GM21526 (cell line): ENCODE data around the gene AFG1L.
A peak's percentile ranks its signal among the peaks of the same experiment; 100 is the strongest.
"Not testable (repeated sequence)": the region's sequence is repeated elsewhere in the genome, so short reads cannot be mapped to it uniquely, and the experiment has no call there.

Experiments
- ATAC-seq: cut with Tn5 transposase; IDR thresholded peaks from one replicate; pipeline ENCODE4 v1.9.1; 2021; ENCODE audit warnings: moderate library complexity; ENCODE audit not compliant: unreplicated experiment, low FRiP score

Gene AFG1L

DNA sequence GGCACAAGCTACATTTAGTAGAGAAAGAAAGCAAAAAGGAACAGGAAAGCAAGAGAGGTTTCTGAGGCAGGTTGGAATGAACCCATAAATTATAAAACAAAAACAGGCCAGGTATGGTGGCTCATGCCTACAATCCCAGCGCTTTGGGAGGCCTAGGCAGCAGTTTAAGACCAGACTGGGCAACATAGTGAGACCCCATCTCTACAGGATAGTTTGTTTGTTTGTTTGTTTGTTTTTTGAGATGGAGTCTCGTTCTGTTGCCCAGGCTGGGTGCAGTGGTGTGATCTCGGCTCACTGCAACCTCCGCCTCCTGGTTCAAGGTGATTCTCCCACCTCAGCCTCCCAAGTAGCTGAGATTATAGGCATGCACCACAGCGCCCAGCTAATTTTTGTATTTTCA is 49.0 kb downstream of the AFG1L start:
- no peak for ATAC-seq

DNA sequence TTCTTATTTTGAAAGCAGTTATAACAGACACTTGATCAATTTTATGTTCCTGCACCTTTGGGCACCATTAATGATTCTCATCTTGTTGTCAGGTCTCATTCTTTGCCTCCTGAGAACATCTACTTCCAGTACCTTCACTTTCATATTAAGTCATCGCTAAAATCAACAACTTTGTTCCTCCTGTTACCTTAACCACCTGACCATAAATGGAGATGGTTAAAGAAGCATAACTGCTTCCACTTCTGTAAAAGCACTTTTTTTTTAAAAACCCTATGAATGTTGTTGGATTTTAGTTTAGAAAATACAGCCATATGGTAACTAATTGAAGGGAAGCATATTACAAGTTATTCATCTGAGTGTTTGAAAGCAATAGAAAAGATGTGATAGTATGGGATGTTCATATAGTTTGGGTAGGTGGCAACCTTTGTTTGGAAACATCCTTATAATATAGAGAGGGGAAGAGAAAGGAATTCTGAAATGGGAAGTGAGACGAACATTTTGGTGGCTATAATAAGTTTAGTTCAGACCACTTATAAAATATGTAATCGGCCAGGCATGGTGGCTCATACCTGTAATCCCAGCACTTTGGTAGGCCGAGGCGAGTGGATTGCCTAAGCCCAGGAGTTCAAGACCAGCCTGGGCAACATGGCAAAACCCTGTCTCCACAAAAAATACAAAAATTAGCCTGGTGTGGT is 53.9 kb downstream of the AFG1L start:
- ATAC-seq, result peak; percentile 94

DNA sequence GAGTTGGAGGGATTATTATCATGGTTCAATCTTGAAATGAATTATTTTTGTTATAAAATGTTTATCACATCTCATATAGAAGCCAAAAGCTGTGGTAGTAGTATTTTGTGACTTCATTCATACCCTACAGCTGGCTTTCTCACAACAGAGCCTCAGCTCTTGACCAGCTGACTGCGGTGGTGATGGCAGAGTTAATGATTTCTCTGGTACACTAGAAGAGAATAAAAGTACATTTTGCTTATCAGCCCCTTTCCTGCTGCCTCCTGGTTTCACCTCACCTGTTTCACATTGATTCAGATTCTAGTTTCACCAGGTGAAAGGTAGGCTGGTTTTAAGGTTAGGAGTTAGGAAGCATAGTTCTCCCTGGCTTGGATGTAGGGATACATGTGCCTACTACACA is 55.7 kb downstream of the AFG1L start:
- no peak for ATAC-seq

DNA sequence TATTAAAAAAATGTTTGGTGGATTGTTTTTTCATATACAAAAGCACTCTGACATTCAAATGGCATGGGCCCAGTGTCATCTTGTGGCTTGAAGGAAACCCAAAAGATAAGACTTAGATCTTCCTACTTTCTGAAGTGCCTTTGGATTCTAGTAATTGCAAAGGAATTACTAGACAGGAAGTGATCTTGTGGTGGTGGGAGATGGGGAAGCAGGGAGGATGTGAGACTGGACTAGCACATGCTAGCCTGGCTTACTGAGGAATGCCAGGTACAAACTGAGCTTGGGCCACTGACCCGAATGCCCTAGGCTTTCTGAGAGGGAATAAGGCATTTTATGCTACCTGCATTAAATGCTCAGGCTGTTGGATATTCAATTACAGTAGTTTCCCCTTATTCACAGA is 59.0 kb downstream of the AFG1L start:
- ATAC-seq, result no peak

DNA sequence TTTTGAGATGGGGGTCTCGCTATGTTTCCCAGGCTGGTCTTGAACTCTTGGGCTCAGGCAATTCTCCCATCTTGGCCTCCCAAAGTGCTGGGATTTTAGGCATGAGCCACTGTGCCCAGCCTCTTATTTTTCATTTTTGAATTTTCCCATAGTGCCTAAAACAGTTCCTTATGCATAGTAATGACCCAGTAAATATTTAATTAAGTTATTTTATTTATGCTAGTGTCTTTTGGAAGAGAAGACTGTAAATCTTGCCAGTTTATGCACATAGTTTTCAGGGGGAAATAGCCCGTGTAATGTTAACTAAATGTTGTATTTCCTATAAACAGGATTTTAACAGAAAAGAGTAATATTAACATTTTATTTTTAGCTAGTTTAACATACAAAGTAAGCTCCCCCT is 60.3 kb downstream of the AFG1L start:
- ATAC-seq, result no peak

DNA sequence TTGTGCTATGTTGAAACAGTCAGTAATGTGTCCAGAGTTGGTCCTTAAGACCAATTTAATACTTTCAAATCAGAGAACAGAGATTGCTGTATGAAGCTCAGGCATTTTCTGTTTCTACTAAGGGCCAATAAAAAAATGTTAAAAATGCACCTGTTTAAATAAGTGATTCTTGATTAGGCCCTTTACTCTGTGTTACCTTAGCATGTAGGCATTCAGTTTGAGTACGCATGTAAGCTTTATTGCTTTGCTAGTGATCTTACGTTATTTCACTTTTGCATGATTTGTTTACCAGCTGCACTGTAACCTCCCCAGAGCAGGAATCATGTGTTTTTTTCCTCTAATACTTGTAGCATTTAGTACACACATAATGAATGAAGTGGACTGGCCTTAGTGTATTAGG is 61.0 kb downstream of the AFG1L start:
- no peak for ATAC-seq

DNA sequence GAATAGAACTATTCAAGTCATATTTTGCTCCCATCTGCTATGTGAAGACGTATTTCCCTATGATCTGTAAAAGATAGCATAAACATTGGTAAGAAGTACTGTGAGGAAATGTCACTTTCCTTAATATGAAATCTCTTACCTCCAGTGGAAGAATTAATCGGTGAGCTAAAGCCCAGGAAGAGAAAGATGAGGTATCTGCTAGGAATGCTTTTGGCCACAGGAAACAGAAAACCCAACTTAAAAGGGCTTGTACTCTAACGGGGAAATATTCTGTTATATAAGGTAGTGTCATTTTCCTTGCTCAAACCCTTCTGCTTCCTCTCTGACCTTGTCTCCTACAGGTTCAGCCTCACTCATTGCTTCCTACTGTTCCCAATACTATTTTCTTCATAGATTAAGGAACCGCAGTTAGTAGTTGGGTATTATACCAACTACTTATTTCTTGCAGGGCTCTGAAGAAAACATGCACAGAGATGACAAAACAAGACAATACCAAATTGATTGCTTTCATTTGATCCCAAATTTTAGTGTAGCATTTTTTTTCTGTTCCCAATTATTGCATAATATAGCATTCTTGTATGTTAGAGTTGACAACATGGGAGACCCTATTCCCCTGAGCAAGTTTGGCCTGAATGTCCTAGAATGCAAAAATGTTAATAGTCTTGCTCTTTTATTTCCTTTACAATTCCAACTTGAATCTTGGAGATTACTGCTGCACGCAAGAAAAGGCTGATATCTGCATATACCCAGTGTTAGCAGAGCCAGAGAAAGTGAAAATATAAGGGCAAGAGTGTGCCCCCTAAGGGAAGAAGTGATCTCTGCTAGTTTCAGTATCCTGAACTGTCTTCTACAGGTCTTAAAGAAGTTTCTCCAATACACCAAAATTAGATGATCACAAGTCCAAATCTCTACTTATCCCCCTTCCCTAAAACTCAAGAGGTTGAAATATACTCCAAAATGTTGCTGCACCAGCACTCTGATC is 65.3 kb downstream of the AFG1L start:
- ATAC-seq, result no peak

DNA sequence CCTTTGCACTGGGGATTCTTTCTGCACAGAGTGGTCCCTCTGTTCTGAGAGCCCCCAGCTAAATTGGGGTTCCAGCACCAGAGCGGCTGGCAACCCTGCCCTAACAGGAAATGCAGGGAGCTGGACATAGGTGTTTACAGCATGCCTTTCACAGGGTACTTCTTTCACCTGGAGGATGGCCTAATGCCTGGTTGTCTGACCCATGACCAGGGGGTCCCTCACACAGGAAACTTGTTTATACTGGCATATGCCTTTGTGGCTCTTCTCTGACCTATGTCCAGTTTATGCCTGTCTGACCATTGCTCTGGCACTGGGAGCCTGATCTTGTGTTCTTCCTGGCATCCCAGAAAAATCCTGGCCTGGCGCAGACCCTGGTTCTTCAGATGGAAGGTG is 66.1 kb downstream of the AFG1L start:
- no peak for ATAC-seq

DNA sequence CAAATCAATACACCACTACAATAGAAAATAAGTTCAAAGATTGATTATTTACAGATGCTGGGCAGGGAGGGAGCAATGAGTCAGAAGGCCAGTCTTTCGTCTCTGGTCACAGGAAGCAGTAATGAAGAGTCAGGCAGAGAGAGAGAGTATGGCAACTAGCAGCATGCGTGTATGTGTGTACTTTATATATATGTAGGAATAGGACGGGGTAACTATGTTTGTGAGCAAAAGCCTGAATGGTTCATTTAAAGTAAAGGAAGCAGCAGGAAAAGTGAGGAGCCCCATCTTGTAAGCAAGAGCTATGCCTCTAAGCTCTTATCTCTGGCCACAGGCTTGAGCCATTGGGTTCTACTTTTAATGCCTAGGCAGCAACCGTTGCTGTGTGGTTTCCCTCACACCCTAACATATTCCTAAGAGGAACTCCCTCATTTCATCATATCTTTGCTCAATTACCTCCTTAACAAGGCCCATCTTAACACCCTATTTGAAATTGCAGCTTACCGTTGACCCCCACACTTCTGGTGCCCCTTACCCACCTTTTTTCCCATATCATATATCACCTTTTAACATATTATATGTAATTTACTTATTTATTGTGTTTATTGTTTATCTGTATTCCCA is 66.6 kb downstream of the AFG1L start:
- no peak for ATAC-seq

DNA sequence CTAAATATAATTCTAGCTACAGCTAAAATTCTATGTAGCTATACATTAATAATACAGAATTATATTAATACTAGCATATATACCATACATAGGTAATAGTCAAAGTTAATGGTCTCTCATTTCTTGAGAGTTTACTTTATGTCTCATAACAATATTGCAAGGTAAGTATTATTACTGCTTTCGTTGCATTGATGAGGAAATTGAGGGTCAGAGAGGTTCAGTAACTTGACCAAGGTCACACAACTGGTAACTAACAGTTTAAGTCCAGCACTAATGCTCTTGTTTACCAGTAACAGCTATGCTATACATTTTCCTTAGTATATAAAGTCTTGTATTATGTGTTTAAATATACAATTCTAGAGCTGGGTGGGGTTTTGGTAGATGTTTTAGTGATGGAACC is 67.6 kb downstream of the AFG1L start:
- ATAC-seq, result no peak

DNA sequence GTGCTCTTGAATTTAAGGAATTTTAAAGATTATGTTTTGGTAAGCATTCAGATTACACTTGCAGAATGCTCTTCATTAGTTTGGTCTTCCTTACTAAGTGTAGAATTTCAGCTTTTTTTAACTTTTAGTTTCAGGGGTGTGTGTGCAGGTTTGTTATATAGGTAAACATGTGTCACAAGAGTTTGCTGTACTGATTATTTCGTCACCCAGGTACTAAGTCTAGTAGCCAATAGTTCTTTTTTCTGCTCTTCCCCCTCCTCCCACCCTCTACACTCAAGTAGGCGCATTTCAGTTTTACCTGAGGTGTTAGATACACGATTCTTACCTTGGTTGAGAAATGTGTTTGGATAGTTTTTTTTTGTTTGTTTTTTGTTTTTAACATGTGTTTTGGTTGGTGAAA is 68.3 kb downstream of the AFG1L start:
- no peak for ATAC-seq

DNA sequence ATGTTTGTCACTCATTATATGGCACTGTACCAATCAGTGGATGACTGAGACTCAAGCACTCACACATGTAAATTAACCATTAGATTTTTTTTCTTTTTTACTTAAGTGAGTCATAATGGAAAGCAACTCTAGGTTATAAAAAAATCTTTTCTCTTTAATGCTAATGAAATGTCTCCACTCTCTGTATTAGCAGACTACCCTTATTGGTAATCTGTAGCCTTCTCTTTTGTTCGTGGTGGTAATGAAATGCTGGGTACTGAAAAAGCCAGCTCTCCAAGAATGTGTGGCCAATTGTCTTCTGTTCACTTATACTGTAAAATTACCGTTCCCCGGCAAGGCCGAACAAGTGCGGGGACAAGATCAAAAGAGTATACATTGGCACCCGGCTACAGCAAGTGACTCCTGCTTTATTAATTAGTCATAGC is 69.0 kb downstream of the AFG1L start:
- no peak for ATAC-seq

DNA sequence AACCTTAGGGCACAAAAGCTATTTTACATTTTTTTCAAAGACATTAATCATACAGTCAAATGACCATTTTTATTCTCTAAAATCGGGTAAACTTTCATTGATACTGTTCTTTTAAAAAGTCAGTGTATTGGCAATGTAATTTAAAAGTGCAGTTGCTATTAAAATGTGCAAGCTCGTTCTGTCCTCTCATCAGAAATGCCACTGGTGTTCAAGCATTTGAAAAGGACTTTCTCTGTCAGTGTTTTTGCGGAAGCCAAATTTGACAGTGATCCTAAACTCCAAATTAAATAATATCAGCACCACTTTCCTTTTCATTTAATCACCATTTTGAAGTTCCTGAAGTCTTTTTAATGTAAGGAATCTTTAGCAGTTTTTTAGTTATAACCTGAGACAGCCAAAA is 69.6 kb downstream of the AFG1L start:
- ATAC-seq, result no peak

DNA sequence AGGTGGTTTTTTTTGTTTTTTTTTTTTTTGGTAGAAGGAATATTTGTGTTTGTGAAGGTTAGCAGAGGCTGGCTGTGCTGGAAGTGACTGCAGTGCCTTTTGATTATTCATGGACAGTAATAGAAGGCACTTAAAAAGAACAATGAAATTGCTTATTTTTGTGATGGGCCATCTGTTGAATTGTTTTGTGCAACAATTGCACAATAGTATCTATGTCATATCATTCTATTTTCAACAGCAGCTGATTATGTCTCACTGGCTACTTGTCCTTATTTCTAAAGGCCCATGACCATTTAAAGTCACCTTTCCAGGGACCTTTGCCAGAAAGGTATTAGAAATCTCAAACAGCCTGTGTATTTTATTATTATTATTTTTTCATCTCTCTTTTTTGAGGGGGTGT is 70.6 kb downstream of the AFG1L start:
- no peak for ATAC-seq

DNA sequence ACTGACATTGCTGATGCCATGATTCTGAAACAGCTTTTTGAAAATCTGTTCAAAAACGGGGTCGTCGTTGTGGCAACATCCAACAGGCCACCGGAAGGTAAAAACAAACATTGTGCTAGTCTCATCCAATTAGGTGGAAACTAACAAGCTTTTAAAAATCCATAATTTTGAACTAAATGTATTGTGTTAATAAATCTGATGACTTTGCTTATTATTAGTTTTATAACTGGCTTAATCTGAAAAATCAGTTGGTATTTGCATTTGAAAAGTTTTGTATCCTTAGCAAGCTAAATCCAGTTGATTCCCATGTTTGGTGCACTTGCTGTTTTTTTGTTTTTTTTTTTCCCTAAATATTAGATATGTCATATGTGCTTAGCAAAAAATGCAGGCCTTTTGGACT is 71.4 kb downstream of the AFG1L start:
- no peak for ATAC-seq

DNA sequence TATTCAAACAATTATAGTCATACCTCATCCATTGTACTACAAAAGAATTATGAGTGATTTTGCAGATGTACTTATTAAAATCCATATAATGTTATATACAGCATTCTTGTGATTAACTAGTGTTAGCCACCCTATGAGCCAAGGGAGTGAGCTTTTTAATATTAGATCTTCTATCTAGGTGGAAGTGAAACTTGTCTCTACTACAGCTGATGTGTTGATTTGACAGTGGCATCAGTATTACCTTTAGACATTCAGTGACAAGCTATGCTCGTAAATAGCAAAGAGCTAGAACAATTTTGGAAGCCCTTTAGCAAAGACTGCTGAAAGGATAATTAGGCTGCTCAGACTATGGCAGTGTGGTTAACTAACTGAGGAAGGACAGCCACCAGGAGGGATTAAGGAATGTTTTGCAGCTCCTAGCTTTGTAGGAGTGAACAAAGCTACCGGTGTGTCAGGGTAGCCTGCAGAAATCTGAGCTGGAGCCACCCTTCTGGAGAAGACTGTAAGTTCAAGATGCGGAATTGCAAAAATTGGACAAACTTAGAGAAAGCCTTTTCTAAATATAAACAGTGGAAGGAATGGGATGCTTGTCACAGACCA is 73.7 kb downstream of the AFG1L start:
- ATAC-seq, result no peak

DNA sequence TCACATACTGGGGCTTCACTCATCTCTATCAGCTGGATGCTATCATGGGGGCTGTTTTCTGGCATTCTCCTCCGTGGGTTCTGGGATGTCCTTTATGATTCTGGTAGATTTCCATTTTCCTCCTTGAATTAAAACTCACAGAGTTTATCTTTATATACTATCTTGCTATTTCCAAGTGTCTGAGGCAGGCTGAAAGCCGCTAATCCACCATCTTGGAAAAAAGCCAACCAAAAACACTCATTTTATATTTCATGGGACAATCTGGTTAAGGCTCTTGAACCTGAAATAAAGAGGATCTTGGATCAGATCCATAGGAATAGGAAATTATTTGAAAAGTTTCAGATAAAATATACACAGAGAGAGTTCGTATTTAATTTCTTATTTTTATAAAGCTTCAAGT is 86.0 kb downstream of the AFG1L start:
- ATAC-seq, result no peak

DNA sequence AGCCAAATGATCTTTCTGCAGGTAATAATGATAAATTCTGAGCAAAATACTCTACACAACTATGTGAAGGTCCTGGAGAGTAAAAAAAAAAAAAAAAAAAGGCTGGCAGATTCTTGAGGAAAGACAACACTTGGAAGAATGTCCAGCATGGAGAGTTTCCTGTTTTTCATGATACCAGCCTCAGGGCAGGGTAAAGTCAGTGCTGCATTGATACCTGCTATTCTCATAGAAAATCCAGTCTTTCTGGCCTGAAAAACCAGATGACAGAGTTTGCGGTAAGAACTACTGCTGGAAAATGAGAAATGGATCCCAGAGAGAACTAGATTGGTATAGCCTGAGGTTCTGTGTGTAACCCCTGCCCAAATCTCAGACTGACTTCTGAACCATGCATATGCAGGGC is 89.1 kb downstream of the AFG1L start:
- no peak for ATAC-seq

DNA sequence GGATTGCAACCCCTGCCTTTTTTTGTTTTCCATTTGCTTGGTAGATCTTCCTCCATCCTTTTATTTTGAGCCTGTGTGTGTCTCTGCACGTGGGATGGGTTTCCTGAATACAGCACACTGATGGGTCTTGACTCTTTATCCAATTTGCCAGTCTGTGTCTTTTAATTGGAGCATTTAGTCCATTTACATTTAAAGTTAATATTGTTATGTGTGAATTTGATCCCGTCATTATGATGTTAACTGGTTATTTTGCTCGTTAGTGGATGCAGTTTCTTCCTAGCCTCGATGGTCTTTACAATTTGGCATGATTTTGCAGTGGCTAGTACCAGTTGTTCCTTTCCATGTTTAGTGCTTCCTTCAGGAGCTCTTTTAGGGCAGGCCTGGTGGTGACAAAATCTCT is 94.3 kb downstream of the AFG1L start:
- ATAC-seq, result not testable (repeated sequence)

DNA sequence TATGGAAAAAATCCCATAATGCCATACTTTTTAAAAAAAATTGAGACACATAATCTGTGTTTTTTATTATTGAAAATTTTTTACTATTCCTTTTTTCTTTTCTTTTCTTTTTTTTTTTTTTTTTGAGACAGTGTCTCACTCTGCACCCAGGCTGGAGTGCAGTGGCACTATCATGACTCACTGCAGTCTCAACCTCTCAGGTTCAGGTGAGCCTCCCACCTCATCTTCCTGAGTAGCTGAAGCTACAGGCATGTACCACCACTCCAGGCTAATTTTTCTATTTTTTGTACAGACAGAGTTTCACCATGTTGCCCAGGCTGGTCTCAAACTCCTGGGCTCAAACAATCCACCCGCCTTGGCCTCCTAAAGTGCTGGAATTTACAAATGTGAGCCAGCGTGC is 100.4 kb downstream of the AFG1L start:
- no peak for ATAC-seq

DNA sequence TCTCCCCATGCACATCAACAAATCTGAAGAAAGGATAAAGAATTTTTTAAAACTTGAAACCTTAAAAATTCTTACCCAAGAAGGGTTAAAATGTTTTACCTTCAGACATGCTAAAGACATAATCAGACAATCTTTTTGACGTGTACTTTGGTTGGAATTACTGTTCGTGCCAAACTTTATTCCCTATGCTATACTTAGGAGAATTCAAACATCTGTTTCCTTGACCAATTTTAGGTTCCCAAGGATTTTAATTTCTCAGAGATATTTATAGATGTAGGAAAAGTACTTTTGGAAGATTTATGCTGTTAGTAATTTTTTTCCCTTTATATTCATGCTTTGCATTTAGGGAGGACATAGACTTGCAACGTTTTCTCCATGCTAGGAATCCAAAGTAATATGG is 108.4 kb downstream of the AFG1L start:
- no peak for ATAC-seq
